NCI-H82 (cell line): ENCODE measurements around the gene GRHL3.

Experiments used
- DNase-seq: peaks from one replicate; lab custom pipeline; 2025; lab: John Stamatoyannopoulos, UW

The GRHL3 gene

DNA sequence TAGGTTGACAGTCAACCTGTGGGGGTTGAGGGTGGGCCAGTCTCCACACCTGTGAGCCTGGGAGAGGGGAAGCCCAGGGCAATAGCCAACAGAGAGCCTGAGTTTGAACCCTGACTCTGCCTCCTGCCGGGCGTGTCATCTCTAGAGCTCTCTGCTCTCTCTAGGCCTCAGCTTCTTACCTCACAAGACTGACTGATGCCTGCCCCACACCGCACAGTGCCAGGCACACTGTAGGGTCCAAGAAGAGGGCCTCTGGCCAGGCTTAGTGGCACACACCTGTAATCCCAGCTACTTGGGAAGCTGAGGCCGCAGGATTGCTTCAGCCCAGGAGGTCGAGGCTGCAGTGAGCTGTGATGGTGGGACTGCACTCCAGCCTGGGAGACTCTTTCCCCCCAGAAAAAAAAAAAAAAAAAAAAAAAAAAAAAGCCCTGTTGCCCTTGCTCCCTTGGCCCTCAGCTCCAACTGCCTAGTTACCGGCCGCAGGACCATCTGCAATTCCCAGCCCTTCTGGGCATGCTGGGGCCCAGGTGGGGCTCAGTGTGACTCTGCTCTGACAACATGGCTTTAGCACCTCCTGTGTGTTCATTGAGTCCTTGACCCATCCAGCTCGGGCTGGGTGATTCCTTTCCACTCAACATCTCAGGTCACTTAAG, 25.1 kb downstream of the GRHL3 start:
- no peak for DNase-seq

- DNase-seq, result no peak
Observed at GRCh38 chr1:24345334-24345733, 26.2 kb downstream of the GRHL3 start.

- DNase-seq, result no peak
Observed at GRCh38 chr1:24347159-24347934, 28.2 kb downstream of the GRHL3 start.

DNA sequence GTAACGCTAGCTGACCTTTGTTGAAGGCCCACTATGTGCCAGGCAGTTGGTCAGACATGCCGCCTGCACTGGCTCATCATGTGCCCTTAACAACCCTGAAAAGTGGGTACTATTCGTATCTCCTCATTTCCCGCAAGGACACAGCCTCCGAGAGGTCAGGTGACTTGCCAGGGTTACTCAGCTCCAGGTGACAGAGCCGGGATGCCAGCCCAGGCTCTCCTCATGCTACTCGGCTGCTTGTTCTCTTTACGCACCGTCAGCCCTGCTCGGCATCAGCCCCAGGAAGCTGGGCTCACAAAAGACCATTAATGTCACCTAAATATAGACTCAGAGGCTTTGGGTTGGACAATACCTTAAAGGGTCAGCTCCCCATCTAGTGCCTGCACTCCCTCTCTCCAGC, 29.0 kb downstream of the GRHL3 start:
- DNase-seq, result no peak

- no peak for DNase-seq
Observed at GRCh38 chr1:24349891-24350290, 30.7 kb downstream of the GRHL3 start.

DNA sequence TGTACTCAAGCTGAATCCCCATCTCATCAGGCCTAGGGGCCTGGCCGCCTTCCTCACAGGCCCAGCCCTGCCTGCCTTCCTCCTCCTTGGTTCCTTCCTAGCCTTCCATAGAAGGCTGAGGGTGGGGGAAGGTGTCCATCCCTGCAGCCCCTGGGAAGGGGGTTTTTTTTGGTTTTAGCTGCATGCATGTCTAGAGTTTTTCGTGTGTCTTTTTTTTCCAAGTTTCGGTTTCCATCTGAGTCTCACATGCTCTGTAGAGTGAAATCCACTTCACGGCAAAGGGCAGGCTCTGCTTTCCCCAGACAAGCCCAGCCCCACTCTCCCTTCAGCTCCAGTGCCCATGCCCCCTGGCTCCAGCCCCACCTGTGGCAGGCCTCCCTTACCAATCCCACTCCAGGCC, 32.1 kb downstream of the GRHL3 start:
- DNase-seq, result no peak

DNA sequence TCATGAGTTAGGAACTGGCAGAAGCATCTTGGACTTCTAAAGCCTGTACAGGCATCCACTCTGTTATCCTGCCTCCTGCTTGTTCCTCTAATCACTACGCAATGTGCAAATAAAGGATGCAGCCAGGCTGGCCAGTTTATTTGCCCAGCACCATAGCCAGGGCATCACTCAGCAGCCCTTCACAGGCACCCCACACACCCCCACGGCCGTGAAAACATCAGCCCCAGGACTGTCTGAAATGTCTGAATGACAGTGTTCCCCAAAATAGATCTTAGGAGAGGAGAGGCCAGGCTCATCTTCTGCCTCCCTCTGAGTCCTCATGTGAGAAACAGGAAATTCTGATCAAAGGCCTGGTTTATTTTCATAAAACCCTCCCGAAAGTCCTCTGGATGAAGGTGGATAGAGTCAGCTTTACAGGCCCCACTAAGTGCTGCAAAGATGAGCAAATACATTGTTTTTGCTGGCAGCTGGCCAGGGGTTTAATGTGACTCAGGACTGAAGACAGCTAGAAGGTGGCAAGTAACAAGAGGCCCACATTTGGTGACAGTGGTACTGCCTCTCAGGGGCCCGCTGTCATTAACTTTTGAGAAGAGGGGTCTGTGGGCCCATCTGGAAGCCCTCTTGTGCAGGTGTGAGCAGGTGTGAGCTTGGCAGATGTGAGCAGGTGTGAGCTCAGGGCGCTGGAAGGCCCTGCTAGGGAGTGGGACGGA, 32.9 kb downstream of the GRHL3 start:
- peak; percentile 18 for DNase-seq

GRCh38 chr1:24353292-24353891, 34.2 kb downstream of the GRHL3 start:
- no peak for DNase-seq

GRCh38 chr1:24355466-24355865, 36.3 kb downstream of the GRHL3 start:
- DNase-seq, result no peak

DNA sequence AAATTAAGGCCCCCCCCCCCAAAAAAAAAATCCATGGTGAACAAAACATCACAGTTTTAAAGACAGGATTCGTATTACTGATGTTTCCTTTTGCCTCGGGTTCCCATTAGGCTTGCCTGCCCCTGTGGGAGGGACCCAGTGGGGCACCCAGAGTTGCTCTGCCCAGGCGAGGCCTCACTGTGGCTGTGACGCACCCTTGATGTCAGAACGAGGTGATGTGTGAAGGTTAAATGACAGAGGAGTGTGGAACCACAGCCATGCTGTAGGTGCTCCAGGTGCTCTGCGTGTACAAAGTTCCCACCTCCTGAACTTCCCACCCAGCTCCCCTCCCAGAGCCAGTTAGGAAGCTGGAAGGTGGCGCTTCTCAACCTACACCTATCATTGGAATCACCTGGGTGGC, 37.9 kb downstream of the GRHL3 start:
- no peak for DNase-seq

GRCh38 chr1:24360681-24361080, 41.5 kb downstream of the GRHL3 start:
- no peak for DNase-seq

GRCh38 chr1:24361811-24362210, 42.7 kb downstream of the GRHL3 start:
- DNase-seq, result no peak

DNA sequence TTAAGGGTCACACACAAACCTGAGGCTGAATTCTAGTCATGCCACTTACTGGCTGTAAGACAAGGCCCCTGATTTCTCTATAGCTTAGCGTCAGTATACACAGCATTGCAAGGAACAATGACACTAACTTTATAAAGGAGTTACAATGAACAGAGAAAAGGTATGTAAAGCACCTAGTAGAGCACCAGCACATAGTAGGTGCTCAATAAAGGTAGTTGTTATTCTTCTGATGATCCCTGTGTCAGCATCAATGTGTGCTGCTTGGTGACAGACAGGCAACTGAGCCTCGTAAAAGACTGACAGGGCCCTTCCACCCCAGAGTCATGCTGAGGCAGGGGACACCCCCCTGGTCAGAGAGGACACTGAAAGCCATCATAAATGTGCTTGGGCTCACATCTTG, 43.2 kb downstream of the GRHL3 start:
- no peak for DNase-seq

DNA sequence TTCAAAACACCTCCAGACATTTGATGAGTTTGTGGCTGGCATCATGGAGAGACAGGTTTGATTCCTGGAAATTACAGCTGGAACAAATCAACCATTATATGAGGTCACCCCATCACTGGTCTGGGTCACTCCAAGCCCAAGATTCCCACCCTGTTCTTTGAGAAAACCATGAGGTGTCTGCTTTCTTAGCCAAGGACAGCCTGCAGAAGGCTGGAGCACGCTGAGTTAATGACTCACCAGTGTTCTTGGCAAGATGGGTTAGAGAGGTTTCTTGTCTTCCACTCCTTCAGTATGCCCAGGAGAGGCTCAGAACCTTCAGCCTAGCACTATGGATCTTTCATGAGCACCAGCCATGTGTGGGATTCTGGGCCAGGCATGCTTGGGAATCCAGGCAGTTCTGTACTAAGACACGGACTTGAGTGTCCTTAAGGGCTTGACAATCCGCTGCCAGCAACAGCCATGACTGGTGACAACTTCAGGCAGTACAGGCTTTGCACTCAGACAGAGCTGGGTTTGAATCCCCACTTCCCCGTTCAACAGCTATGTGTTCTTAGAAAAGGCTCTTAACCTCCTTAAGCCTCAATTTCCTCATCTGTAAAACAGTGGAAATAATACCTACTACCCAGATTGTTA, 43.9 kb downstream of the GRHL3 start:
- DNase-seq, result peak; percentile 23

DNA sequence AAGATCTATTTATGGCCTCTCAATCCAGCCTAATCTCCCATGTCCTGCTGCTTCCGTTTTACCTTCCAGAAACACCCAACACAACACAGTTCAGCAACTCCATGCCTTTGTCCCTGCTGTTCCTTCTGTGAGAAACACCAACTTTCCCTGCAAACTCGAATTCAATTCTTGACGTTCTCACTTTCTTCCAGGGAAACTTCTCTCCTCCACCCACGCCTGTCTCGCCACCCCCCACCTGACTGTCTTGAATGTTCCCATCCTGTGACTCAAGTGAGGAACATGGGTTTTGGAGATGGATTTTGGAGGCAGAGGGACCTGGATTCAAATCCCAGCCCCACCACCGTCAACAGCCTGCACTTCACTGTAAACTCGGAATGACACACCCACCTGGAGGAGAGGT, 44.8 kb downstream of the GRHL3 start:
- peak; percentile 52 for DNase-seq

DNA sequence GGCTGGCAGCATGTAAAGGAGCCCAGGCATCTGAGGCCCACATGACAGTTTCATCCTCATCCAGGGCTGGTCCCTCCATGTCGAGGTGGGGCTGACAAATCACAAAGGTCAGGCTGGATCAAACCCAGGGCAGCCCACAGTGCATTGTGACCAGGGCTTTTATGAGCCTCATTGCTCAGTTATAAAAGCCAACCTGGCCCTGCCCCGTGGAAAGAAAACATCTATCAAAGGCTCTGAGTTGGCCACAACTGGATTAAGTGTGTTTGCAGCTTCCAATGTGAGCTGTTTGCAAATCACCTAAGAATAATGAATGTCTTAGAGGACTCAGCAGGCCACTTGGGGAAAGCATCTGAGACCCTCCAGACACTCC, 45.4 kb downstream of the GRHL3 start:
- no peak for DNase-seq

DNA sequence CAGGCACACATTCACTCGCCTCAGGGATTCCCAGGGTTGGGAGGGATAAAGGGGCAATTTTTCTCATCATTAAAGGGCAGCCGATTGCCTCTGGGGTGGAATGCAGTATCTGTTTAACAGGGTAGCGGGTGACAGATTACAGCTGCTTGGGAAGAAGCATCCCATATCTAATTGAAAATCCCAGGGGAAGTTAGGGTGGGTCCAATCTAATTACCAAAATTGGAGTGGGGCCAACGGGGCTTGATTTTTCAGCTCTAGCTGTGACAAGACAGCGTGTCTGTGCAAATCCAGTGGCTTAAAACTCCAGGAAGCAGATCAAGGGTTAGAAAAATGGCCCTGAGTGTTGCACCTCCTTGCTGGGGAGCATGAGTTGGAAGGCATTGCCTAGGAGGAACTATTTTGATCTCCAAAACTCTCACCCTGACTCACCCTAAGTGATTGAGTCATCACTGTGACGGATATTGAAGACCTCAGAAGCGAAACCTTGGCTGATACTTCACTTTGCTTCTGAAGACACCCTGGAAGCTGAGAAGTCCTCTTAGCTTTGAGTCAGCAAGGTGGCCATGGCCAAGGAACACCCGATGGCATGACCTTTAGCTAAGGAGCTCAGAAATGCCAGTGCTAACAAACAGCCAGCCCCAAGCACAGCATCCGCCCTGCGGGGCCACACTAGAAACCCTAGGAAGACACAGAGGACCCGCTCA, 46.0 kb downstream of the GRHL3 start:
- DNase-seq, result peak; percentile 97

- DNase-seq, result no peak
Observed at GRCh38 chr1:24366707-24367106, 47.5 kb downstream of the GRHL3 start.

GRCh38 chr1:24369199-24369598, 50.0 kb downstream of the GRHL3 start:
- DNase-seq, result no peak

DNA sequence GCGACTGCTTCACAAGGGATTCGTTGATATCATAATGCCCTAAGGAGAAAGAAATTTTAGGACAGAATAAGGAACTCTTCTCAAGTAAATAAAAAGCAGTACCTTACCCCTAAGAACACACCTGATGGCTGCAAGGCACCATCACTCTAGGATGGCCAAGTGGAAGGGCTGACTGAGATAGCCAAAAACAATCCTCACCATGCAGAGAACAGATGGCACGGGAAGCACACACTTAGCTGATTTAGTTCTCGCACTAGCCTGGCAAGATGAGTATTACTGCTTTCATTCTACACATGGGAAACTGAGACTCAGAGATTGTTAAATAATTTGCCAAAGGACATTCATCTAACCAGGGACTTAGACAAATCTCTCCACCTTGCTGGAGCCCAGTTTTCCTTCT, 50.6 kb downstream of the GRHL3 start:
- DNase-seq, result peak; percentile 23

- no peak for DNase-seq
Observed at GRCh38 chr1:24373044-24373443, 53.9 kb downstream of the GRHL3 start.

DNA sequence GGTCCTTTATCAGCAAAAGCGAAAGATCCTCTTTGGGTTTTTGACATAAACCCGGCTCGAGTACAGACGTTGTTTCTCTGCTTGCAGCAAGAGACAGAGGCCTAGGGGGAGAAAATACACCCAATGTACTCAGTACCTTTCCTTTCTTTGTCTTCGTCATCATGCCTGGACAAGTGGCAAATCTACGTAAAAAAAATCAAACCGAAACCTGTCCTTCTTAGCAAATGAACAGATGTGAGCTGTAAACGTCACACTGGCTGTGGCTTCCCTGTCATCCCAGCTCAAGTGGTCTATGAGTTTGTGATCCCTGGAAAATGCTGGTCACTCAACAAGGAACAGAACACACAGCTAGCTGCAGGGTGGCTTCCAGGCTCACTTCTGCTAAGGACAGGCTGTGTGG, 54.6 kb downstream of the GRHL3 start:
- DNase-seq, result no peak
